Measurements from ENCODE around the gene EXOC3L1.
A peak's percentile ranks its signal among the peaks of the same experiment; 100 is the strongest.

The EXOC3L1 gene

GRCh38 chr16:67190041-67190440, at the start of gene EXOC3L1:
Gene EXOC3L1, minus strand, starts transcription at chr16:67190136. Its CDS starts 460 bp downstream, at chr16:67189676.
- no peak for DNase-seq

- no peak for DNase-seq
Observed at GRCh38 chr16:67238806-67239470, 49.0 kb upstream of the EXOC3L1 start.

- DNase-seq = no peak
Observed at GRCh38 chr16:67238278-67238575, 48.3 kb upstream of the EXOC3L1 start.

GRCh38 chr16:67237396-67238277, 47.7 kb upstream of the EXOC3L1 start:
- DNase-seq = no peak

GRCh38 chr16:67236563-67237395, 46.8 kb upstream of the EXOC3L1 start:
- peak; percentile 31 for DNase-seq

GRCh38 chr16:67235816-67236562, 46.1 kb upstream of the EXOC3L1 start:
- DNase-seq = no peak

- DNase-seq = no peak
Observed at GRCh38 chr16:67234180-67234597, 44.3 kb upstream of the EXOC3L1 start.

- no peak for DNase-seq
Observed at GRCh38 chr16:67233596-67233995, 43.7 kb upstream of the EXOC3L1 start.

- DNase-seq = no peak
Observed at GRCh38 chr16:67230809-67231660, 41.1 kb upstream of the EXOC3L1 start.

GRCh38 chr16:67229906-67230808, 40.2 kb upstream of the EXOC3L1 start:
- no peak for DNase-seq

- DNase-seq = no peak
Observed at GRCh38 chr16:67228905-67229304, 39.0 kb upstream of the EXOC3L1 start.

- no peak for DNase-seq
Observed at GRCh38 chr16:67228034-67228785, 38.3 kb upstream of the EXOC3L1 start.

GRCh38 chr16:67227567-67227921, 37.6 kb upstream of the EXOC3L1 start:
- no peak for DNase-seq

GRCh38 chr16:67226804-67227566, 37.0 kb upstream of the EXOC3L1 start, which contains the start of gene TMEM208:
Gene TMEM208, plus strand, starts transcription at chr16:67227130. Its CDS starts 89 bp downstream, at chr16:67227219.
- DNase-seq = peak; percentile 94

- DNase-seq = no peak
Observed at GRCh38 chr16:67226295-67226803, 36.4 kb upstream of the EXOC3L1 start.

GRCh38 chr16:67223992-67224391, 34.1 kb upstream of the EXOC3L1 start:
- DNase-seq = no peak

GRCh38 chr16:67216612-67217490, 26.9 kb upstream of the EXOC3L1 start:
- no peak for DNase-seq

- no peak for DNase-seq
Observed at GRCh38 chr16:67215706-67216105, 25.8 kb upstream of the EXOC3L1 start.

All from NK-92 treated with Interleukin-12 subunit alpha and Interleukin-12 subunit beta, amount 100 ng/mL, for 24 hours (cell line).